G401 (cell line): Measurements from ENCODE around the gene IZUMO3. TPM values are rescaled to one million over a fixed set of nuclear protein-coding genes. Genes with fewer than 3 reads are reported as not detected.

ENCODE experiments used
- DNase-seq: peaks from one replicate; pipeline ENCODE4 v3.0.0-alpha.2; 2015; ENCODE audit warnings: low spot score
- in situ Hi-C: cut with HindIII; loops from 2 replicates; pipeline ENCODE4 v1.10.0; 2016; ENCODE audit warnings: low sequenced_read_pairs, mixed read lengths
- total RNA-seq: library from RNA; depleted of rRNA; stranded (reverse); fragments of >200 nt; shearing (Covaris generic); gene quantifications from 2 replicates; pipeline ENCODE4 v1.2.3, GENCODE V29; 2014

Gene IZUMO3
- total RNA-seq, 1 experiment from 2014 or later: not detected

GRCh38 chr9:24497671-24498070 is 48.0 kb downstream of the IZUMO3 start:
- DNase-seq: no peak
- in situ Hi-C loops: no loop called here
